ENCODE results near the gene CLEC14A. TPM values are rescaled to one million over a fixed set of nuclear protein-coding genes. Genes with fewer than 3 reads are reported as not detected.

Gene CLEC14A
- polyA plus RNA-seq, 1 of the 3 experiments (the other 2 are of a cell fraction), result 0.02 TPM

GRCh38 chr14:38217553-38217952 lies 38.3 kb downstream of the CLEC14A start:
- no peak overlapping the region for H3K4me2 ChIP-seq
- H3K9ac ChIP-seq, result no peak overlapping the region
- H3K79me2 ChIP-seq (ENCODE audit: insufficient read depth), result no peaks in the 10 kb centered on the region
- H3F3A ChIP-seq (replicated peaks; ENCODE audit: insufficient read depth), result no peaks in the 10 kb centered on the region
- H3K9me2 ChIP-seq, result no peaks in the 10 kb centered on the region
- POLR2A ChIA-PET, result no interaction called here
- CTCF ChIA-PET, result no interaction called here
- H3K36me3 ChIP-seq (replicated peaks in 1 of 2; ENCODE audit: control insufficient read depth in 1 of 2, insufficient read depth in 2 of 2, low read length in 1 of 2), result no peaks in the 10 kb centered on the region
- H2AFZ ChIP-seq (ENCODE audit: low read depth), result no peak overlapping the region
- no peak overlapping the region for H3K27ac ChIP-seq (ENCODE audit: low read depth in 2 of 2, low read length in 1 of 2)
- H4K20me1 ChIP-seq (ENCODE audit: insufficient read depth), result no peaks in the 10 kb centered on the region
- DNase-seq, result no peak
- H3K27me3 ChIP-seq (ENCODE audit: insufficient read depth), result no peaks in the 10 kb centered on the region
- WGBS (ENCODE audit: low lambda C conversion rate), result 0% methylated on average over 2 of the region's 2 CpGs
- no peaks in the 10 kb centered on the region for H3K4me1 ChIP-seq (ENCODE audit: control insufficient read depth in 1 of 2, insufficient read depth in 2 of 2, low read depth in 1 of 2, low read length in 1 of 2)
- no peak overlapping the region for H3K4me3 ChIP-seq (ENCODE audit: low read depth in 2 of 2, low read length in 1 of 2)
- TF ChIP-seq MAX (IDR thresholded peaks at IDR 0.05; ENCODE audit: low read depth) (no peak), TCF12 (IDR thresholded peaks at IDR 0.05) (no peak), MEF2A (IDR thresholded peaks at IDR 0.05; ENCODE audit: borderline replicate concordance, low read depth) (no peak), GATA2 (CRISPR knock-in tag; IDR thresholded peaks at IDR 0.05) (no peak), YY1 (IDR thresholded peaks at IDR 0.05; ENCODE audit: low read depth) (no peak), SIN3A (IDR thresholded peaks at IDR 0.05; ENCODE audit: borderline replicate concordance, low read depth, low read length) (no peak), MXI1 (IDR thresholded peaks at IDR 0.05; ENCODE audit: low read depth, low read length) (no peak), NFIC (IDR thresholded peaks at IDR 0.05; ENCODE audit: borderline replicate concordance) (no peak), RAD21 (IDR thresholded peaks at IDR 0.05; ENCODE audit: low read length) (no peak), EP300 (IDR thresholded peaks at IDR 0.05; ENCODE audit: borderline replicate concordance in 1 of 2, low read depth in 1 of 2, low read length in 1 of 2) (no peak), POLR2AphosphoS5 (IDR thresholded peaks at IDR 0.05; ENCODE audit: low read depth, low read length) (no peak), JUND (IDR thresholded peaks at IDR 0.05) (no peak), TEAD4 (IDR thresholded peaks at IDR 0.05; ENCODE audit: borderline replicate concordance, insufficient read depth) (no peak), PBX3 (IDR thresholded peaks at IDR 0.05) (no peak), RXRA (IDR thresholded peaks at IDR 0.05; ENCODE audit: borderline replicate concordance, low read depth) (no peak), FOSL2 (IDR thresholded peaks at IDR 0.05; ENCODE audit: borderline replicate concordance, low read depth) (no peak)
- TF ChIP-seq, protein P1, sequence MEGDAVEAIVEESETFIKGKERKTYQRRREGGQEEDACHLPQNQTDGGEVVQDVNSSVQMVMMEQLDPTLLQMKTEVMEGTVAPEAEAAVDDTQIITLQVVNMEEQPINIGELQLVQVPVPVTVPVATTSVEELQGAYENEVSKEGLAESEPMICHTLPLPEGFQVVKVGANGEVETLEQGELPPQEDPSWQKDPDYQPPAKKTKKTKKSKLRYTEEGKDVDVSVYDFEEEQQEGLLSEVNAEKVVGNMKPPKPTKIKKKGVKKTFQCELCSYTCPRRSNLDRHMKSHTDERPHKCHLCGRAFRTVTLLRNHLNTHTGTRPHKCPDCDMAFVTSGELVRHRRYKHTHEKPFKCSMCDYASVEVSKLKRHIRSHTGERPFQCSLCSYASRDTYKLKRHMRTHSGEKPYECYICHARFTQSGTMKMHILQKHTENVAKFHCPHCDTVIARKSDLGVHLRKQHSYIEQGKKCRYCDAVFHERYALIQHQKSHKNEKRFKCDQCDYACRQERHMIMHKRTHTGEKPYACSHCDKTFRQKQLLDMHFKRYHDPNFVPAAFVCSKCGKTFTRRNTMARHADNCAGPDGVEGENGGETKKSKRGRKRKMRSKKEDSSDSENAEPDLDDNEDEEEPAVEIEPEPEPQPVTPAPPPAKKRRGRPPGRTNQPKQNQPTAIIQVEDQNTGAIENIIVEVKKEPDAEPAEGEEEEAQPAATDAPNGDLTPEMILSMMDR (IDR thresholded peaks at IDR 0.05), result no peak
- TF ChIP-seq, protein P2, sequence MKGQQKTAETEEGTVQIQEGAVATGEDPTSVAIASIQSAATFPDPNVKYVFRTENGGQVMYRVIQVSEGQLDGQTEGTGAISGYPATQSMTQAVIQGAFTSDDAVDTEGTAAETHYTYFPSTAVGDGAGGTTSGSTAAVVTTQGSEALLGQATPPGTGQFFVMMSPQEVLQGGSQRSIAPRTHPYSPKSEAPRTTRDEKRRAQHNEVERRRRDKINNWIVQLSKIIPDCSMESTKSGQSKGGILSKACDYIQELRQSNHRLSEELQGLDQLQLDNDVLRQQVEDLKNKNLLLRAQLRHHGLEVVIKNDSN (IDR thresholded peaks at IDR 0.05; ENCODE audit: borderline replicate concordance, low read depth), result no peak
- no peaks in the 10 kb centered on the region for H3K9me3 ChIP-seq

All from SK-N-SH (cell line).